ENCODE measurements around the gene RPS14. TPM values are rescaled to one million over a fixed set of nuclear protein-coding genes. Genes with fewer than 3 reads are reported as not detected.
"Not testable (repeated sequence)": the region's sequence is repeated elsewhere in the genome, so short reads cannot be mapped to it uniquely, and the experiment has no call there.

Gene RPS14
- total RNA-seq, 1 donor from 2014 or later = 2,378 TPM

- intact Hi-C loops (cut with micrococcal nuclease) = no loop called here
Measured at GRCh38 chr5:150481708-150481965, 32.1 kb upstream of the RPS14 start.

GRCh38 chr5:150479416-150479815 lies 29.9 kb upstream of the RPS14 start:
- intact Hi-C loops (cut with micrococcal nuclease) = no loop called here

GRCh38 chr5:150476568-150476967 lies 27.0 kb upstream of the RPS14 start:
- intact Hi-C loops (cut with micrococcal nuclease) = not testable (repeated sequence)

GRCh38 chr5:150473673-150474358 lies 24.3 kb upstream of the RPS14 start:
- intact Hi-C loops (cut with micrococcal nuclease) = no loop called here

GRCh38 chr5:150469718-150470469 lies 20.4 kb upstream of the RPS14 start:
- intact Hi-C loops (cut with micrococcal nuclease) = no loop called here

GRCh38 chr5:150468206-150468605 lies 18.7 kb upstream of the RPS14 start:
- intact Hi-C loops (cut with micrococcal nuclease) = no loop called here

- intact Hi-C loops (cut with micrococcal nuclease) = no loop called here
Measured at GRCh38 chr5:150465927-150466326, 16.4 kb upstream of the RPS14 start.

- intact Hi-C loops (cut with micrococcal nuclease) = no loop called here
Measured at GRCh38 chr5:150464554-150465012, 15.0 kb upstream of the RPS14 start.

GRCh38 chr5:150461231-150461630 lies 11.7 kb upstream of the RPS14 start:
- intact Hi-C loops (cut with micrococcal nuclease) = no loop called here

GRCh38 chr5:150460781-150461180 lies 11.2 kb upstream of the RPS14 start:
- intact Hi-C loops (cut with micrococcal nuclease) = no loop called here

- intact Hi-C loops (cut with micrococcal nuclease) = loop anchor here (1.0 to 10.0 kb wide), 9 partner anchors 9 to 796 kb away; partner anchors contain the start of genes GM2A, IRGM and TNIP1
Measured at GRCh38 chr5:150458802-150459557, 9.4 kb upstream of the RPS14 start.

- intact Hi-C loops (cut with micrococcal nuclease) = loop anchor here (1.0 to 10.0 kb wide), 5 partner anchors 87 to 797 kb away; partner anchors contain the start of genes GM2A, IRGM and TNIP1
Measured at GRCh38 chr5:150457562-150458240, 8.2 kb upstream of the RPS14 start.

GRCh38 chr5:150457121-150457520 lies 7.6 kb upstream of the RPS14 start:
- intact Hi-C loops (cut with micrococcal nuclease) = loop anchor here (5.0 to 10.0 kb wide), 3 partner anchors 325 to 798 kb away; partner anchors contain the start of genes GM2A and TNIP1

- intact Hi-C loops (cut with micrococcal nuclease) = loop anchor here (5.0 to 10.0 kb wide), 3 partner anchors 328 to 800 kb away; partner anchors contain the start of genes GM2A and TNIP1
Measured at GRCh38 chr5:150454492-150455229, 5.1 kb upstream of the RPS14 start.

GRCh38 chr5:150454027-150454426 lies 4.5 kb upstream of the RPS14 start:
- intact Hi-C loops (cut with micrococcal nuclease) = loop anchor here (10.0 kb wide), 2 partner anchors 631 to 801 kb away; partner anchors contain the start of genes GM2A and TNIP1

GRCh38 chr5:150452914-150453313 lies 3.4 kb upstream of the RPS14 start:
- intact Hi-C loops (cut with micrococcal nuclease) = loop anchor here (10.0 kb wide), 2 partner anchors 632 to 802 kb away; partner anchors contain the start of genes GM2A and TNIP1

GRCh38 chr5:150451594-150451993 lies 2.1 kb upstream of the RPS14 start:
- intact Hi-C loops (cut with micrococcal nuclease) = loop anchor here (2.0 to 10.0 kb wide), 3 partner anchors 395 to 803 kb away; partner anchors contain the start of genes GM2A, IRGM and TNIP1

- intact Hi-C loops (cut with micrococcal nuclease) = loop anchor here (1.0 to 5.0 kb wide), 7 partner anchors 13 to 1322 kb away; partner anchors contain the start of genes CD74, DCTN4, G3BP1 and RBM22
Measured at GRCh38 chr5:150448952-150449516, 505 bp downstream of the RPS14 start.

- intact Hi-C loops (cut with micrococcal nuclease) = loop anchor here (2.0 to 5.0 kb wide), 3 partner anchors 310 to 1322 kb away; partner anchors contain the start of genes DCTN4, G3BP1 and SMIM3
Measured at GRCh38 chr5:150448334-150448733, 1.2 kb downstream of the RPS14 start.

Measured in T-helper 2 cell treated with Interferon-gamma antibody and Interleukin-4, amounts not matched to agents 100 ng/mL and 5 ng/mL, for 36 hours (primary cell).